ENCODE data around the gene NELFA.

The NELFA gene

GRCh38 chr4:1981251-1982058, 27.3 kb downstream of the NELFA start:
- DNase-seq: no peak

GRCh38 chr4:1980561-1981041, 28.2 kb downstream of the NELFA start:
- DNase-seq: no peak

- DNase-seq: no peak
Measured at GRCh38 chr4:1979477-1980196, 29.1 kb downstream of the NELFA start.

- no peak for DNase-seq
Measured at GRCh38 chr4:1978741-1979476, 29.9 kb downstream of the NELFA start.

GRCh38 chr4:1978226-1978625, 30.5 kb downstream of the NELFA start:
- no peak for DNase-seq

- DNase-seq: no peak
Measured at GRCh38 chr4:1976416-1977352, 32.1 kb downstream of the NELFA start.

- DNase-seq: no peak
Measured at GRCh38 chr4:1975880-1976279, 32.9 kb downstream of the NELFA start.

GRCh38 chr4:1975391-1975801, 33.4 kb downstream of the NELFA start:
- DNase-seq: no peak

GRCh38 chr4:1974840-1975239, 33.9 kb downstream of the NELFA start:
- DNase-seq: no peak

GRCh38 chr4:1973661-1974060, 35.1 kb downstream of the NELFA start:
- no peak for DNase-seq

- no peak for DNase-seq
Measured at GRCh38 chr4:1973218-1973617, 35.6 kb downstream of the NELFA start.

GRCh38 chr4:1972414-1972813, 36.4 kb downstream of the NELFA start:
- DNase-seq: no peak

- no peak for DNase-seq
Measured at GRCh38 chr4:1971456-1972200, 37.1 kb downstream of the NELFA start.

- no peak for DNase-seq
Measured at GRCh38 chr4:1970926-1971325, 37.8 kb downstream of the NELFA start.

- DNase-seq: no peak
Measured at GRCh38 chr4:1969928-1970723, 38.6 kb downstream of the NELFA start.

GRCh38 chr4:1968686-1969295, 40.0 kb downstream of the NELFA start:
- DNase-seq: no peak

- DNase-seq: no peak
Measured at GRCh38 chr4:1967512-1968149, 41.1 kb downstream of the NELFA start.

GRCh38 chr4:1964971-1965370, 43.8 kb downstream of the NELFA start:
- no peak for DNase-seq

- DNase-seq: no peak
Measured at GRCh38 chr4:1964443-1964842, 44.3 kb downstream of the NELFA start.

- no peak for DNase-seq
Measured at GRCh38 chr4:1962980-1963379, 45.8 kb downstream of the NELFA start.
